ENCODE measurements around the gene FAM124B. TPM values are rescaled to one million over a fixed set of nuclear protein-coding genes. Genes with fewer than 3 reads are reported as not detected.

The FAM124B gene
- total and polyA plus RNA-seq, 2 of the 8 experiments (the other 6 are each of a cell fraction or from before 2014, with no cell fraction given): 2.1 to 2.6 TPM

DNA sequence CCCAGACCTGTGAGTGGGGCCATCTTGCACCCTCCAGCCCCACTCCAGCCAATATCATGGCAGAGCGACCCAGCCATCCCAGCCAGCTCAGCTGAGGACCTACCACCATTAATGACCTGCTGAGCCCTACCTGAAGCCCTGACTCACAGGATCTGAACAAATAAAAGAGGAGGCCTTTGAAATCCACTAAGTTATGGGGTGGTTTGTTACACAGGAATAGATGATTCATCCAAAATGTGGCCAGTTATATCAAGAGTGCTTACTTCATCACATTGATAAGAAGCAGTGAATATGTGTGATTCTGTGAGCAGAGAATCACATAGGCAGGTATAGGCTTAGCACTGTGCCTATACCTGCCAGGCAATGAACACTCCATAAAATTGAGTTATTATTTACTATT, 34.7 kb upstream of the FAM124B start:
- ChIA-PET CTCF (ENCODE audit: partially characterized antibody) (interaction anchor here (1.4 kb wide), 1 partner anchor 13 kb away, joined by 3 read pairs; no protein-coding TSS in a partner anchor), POLR2A (ENCODE audit: partially characterized antibody) (no interaction called here)
- H3K23me2 ChIP-seq (ENCODE audit: low read depth, low read length): no peaks in the 10 kb centered on the region
- H3K14ac ChIP-seq (ENCODE audit: insufficient read length): no peak overlapping the region
- WGBS, 2 experiments (ENCODE audit: extremely low coverage in 1 of 2, insufficient coverage in 1 of 2, insufficient read length in 1 of 2, insufficient replicate concordance in 2 of 2, low coverage in 1 of 2, low lambda C conversion rate in 2 of 2, missing lambda C conversion rate in 1 of 2): 100% methylated on average over 1 of the region's 1 CpG; no CpG with 5 or more reads in 1 of the 2 experiments
- H3K4me1 ChIP-seq (replicated peaks in 1 of 4; ENCODE audit: control insufficient read depth in 3 of 4, insufficient read depth in 4 of 4, low read length in 3 of 4): peaks cover 1 to 7% (median 3%) of the 10 kb centered on the region in 4 experiments; a peak in 4 of 7 replicates
- H4K91ac ChIP-seq (replicated peaks; ENCODE audit: insufficient read length, low read length): no peak overlapping the region
- H2AFZ ChIP-seq (ENCODE audit: low read length): no peak overlapping the region
- no peak overlapping the region for H3K9ac ChIP-seq (replicated peaks in 1 of 4; ENCODE audit: extremely low read depth in 1 of 4, low read depth in 3 of 4, low read length in 3 of 4)
- DNase-seq (ENCODE audit: low read depth in 1 of 2, low spot score in 2 of 2) (no peak), FAIRE-seq (no peak)
- no peak overlapping the region; the same call in 1 of the 2 replicates for H2BK15ac ChIP-seq (ENCODE audit: low read length)
- H4K20me1 ChIP-seq (replicated peaks in 1 of 2; ENCODE audit: control insufficient read depth in 1 of 2, insufficient read depth in 2 of 2, low read length in 2 of 2): no peaks in the 10 kb centered on the region
- no peak overlapping the region for H2AK5ac ChIP-seq (ENCODE audit: low read depth, low read length)
- H2BK5ac ChIP-seq (ENCODE audit: low read depth, low read length): no peak overlapping the region
- H3K9me3 ChIP-seq (ENCODE audit: insufficient read depth in 2 of 2, low read depth in 1 of 2, low read length in 1 of 2): peaks cover 0 to 2% of the 10 kb centered on the region in 2 experiments; a peak in 1 of 4 replicates
- H2BK20ac ChIP-seq (ENCODE audit: low read length): no peak overlapping the region
- H3K27ac ChIP-seq (ENCODE audit: low read depth, low read length): no peak overlapping the region
- TF ChIP-seq POLR2AphosphoS5 (IDR thresholded peaks at IDR 0.05; ENCODE audit: low read depth, low read length) (no peak), CHD2 (IDR thresholded peaks at IDR 0.05; ENCODE audit: low read length) (no peak), SP2 (IDR thresholded peaks at IDR 0.05; ENCODE audit: low read length) (no peak), FOSL1 (IDR thresholded peaks at IDR 0.05; ENCODE audit: insufficient read depth, low read depth, low read length) (no peak)
- no peak overlapping the region for H3K4me3 ChIP-seq (ENCODE audit: extremely low read depth in 1 of 4, insufficient read depth in 2 of 4, low read depth in 3 of 4, low read length in 4 of 4)
- H3K27me3 ChIP-seq (replicated peaks in 1 of 4; ENCODE audit: control insufficient read depth in 3 of 4, extremely low read depth in 1 of 4, insufficient read depth in 3 of 4, low read length in 3 of 4): no peaks in the 10 kb centered on the region
- H3K18ac ChIP-seq (ENCODE audit: extremely low read depth, low read length): no peak overlapping the region; the same call in 1 of the 2 replicates
- no peak overlapping the region for H3K56ac ChIP-seq (replicated peaks; ENCODE audit: insufficient read length, low read depth, low read length)
- H3K4ac ChIP-seq (replicated peaks; ENCODE audit: insufficient read length, low read depth, low read length): no peak overlapping the region
- H2BK12ac ChIP-seq (ENCODE audit: low read depth, low read length): peak overlapping the region; percentile 88; the same call in 1 of the 2 replicates
- no peak overlapping the region for H2BK120ac ChIP-seq (replicated peaks; ENCODE audit: low read depth, low read length)
- no peaks in the 10 kb centered on the region for H3K79me1 ChIP-seq (ENCODE audit: low read depth, low read length)
- no peak overlapping the region for H3K4me2 ChIP-seq (ENCODE audit: insufficient read depth in 1 of 2, low read depth in 2 of 2, low read length in 2 of 2)
- H3K23ac ChIP-seq (ENCODE audit: insufficient read length): no peak overlapping the region
- H4K8ac ChIP-seq (ENCODE audit: extremely low read depth, insufficient read depth, low read length): no peak overlapping the region
- H4K5ac ChIP-seq (ENCODE audit: insufficient read length, low read depth, low read length): no peak overlapping the region
- no peaks in the 10 kb centered on the region for H3K79me2 ChIP-seq (ENCODE audit: control insufficient read depth in 1 of 2, insufficient read depth in 2 of 2, low read length in 2 of 2)
- no peaks in the 10 kb centered on the region for H3K36me3 ChIP-seq (ENCODE audit: control insufficient read depth in 2 of 4, insufficient read depth in 4 of 4, low read length in 3 of 4)

Data from H1 (cell line).